Activated CD4-positive, alpha-beta T cell treated with anti-CD3 and anti-CD28 coated beads for 48 hours (primary cell): Measurements from ENCODE around the gene EIF4ENIF1.
"Not testable (repeated sequence)": the region's sequence is repeated elsewhere in the genome, so short reads cannot be mapped to it uniquely, and the experiment has no call there.

Experiments used
- DNase-seq: peaks from one replicate; pipeline ENCODE4 v3.0.0-alpha.2; 2020

Gene EIF4ENIF1

GRCh38 chr22:31491218-31491962 lies 1.7 kb upstream of the EIF4ENIF1 start:
- DNase-seq, result no peak

- DNase-seq, result peak; percentile 64
These were observed 869 bp upstream of the EIF4ENIF1 start for GRCh38 chr22:31490496-31490925.

DNA sequence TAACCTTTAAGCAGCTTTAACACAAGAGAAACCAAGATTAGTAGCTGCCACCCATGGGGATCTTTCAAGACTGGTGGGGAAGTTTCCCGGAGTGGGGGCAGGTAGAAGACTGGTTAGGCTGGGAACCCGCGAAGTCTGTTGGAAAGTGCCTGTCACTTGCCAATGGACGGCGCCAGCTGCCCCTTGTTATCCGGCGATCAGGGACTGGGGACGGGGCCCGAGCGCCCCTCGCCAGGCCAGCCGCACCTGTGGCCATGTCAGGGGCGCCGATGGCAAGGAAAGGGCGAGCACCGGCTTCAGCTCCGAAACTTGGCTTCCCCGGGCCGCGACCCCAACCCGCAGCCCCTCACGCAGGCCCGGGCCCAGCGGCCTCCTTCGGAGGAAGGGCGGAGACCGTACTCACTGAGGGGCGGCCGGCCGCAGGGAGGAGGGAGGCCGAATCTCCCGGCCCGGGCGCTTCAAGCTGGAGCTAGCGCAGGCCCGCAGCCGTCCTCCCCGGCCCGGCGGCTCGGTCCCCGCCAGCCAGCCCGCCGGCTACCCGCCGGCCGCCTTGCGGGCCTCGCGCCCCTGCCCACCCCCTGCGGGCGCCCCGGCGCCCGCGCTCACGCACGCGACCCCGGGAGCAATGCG lies 539 bp downstream of the EIF4ENIF1 start:
- DNase-seq, result peak; percentile 37

- no peak for DNase-seq
These were observed 1.2 kb downstream of the EIF4ENIF1 start for GRCh38 chr22:31488346-31488883.

- DNase-seq, result no peak
These were observed 2.7 kb downstream of the EIF4ENIF1 start for GRCh38 chr22:31486951-31487350.

DNA sequence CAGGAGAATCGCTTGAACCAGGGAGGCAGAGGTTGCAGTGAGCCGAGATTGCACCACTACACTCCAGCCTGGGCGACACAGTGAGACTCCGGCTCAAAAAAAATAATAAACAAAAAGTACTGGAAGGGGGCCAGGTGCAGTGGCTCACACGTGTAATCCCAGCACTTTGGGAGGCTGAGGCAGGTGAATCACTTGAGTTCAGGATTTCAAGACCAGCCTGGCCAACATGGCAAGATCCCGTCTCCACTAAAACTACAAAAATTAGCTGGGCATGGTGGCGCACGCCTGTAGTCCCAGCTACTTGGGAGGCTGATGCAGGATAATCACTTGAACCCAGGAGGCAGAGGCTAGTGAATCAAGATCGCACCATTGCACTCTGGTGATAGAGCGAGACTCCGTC lies 3.3 kb downstream of the EIF4ENIF1 start:
- not testable (repeated sequence) for DNase-seq

DNA sequence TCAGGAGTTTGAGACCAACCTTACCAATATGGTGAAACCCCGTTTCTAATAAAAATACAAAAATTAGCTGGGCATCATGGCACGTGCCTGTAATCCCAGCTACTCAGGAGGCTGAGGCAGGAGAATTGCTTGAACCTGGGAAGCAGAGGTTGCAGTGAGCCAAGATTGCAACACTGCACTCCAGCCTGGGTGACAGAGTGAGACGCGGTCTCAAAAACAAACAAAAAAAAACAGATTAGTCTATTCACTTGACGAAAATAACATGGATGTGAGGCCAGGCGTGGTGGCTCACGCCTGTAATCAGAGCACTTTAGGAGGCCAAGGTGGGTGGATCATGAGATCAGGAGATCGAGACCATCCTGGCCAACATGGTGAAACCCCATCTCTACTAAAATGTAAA lies 7.2 kb downstream of the EIF4ENIF1 start:
- not testable (repeated sequence) for DNase-seq

GRCh38 chr22:31481129-31481528 lies 8.5 kb downstream of the EIF4ENIF1 start:
- no peak for DNase-seq

GRCh38 chr22:31477329-31477728 lies 12.3 kb downstream of the EIF4ENIF1 start:
- DNase-seq, result no peak

DNA sequence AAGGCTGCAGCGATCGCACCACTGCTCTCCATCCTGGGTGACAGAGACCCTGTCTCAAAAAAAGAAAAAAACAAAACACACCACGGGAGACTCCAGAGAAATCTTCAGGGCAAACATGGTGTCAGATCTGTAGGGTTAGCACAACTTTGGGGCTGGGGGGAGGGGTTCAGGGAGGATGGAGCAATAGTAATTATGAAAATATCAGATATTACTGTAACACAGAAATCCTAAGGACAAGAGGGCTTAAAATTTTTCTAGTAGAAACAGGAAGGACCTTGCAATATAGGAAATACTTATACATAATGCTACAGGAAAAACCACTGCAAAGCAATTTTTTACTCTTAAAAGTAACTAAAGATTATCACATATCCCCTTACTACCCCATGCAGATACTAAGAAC lies 13.8 kb downstream of the EIF4ENIF1 start:
- DNase-seq, result no peak

DNA sequence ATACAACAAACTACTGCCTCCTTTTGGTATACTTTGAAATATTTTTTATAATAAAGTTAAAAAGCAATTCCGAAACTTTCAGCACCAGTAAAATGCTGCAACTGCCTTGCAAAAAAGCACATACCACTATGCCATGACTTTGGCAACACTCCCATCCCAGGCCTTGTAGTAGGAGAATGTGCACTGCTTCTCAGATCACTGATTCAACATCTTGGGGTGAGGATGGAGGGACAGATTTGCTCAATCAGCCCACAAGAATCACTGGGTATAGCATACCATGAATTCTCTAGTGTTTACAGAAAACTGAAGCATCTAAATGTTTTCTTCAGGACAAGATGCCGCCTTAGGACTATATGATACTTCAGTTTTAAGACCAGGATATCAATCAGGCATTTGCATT lies 14.9 kb downstream of the EIF4ENIF1 start:
- DNase-seq, result no peak

GRCh38 chr22:31465307-31465706 lies 24.3 kb downstream of the EIF4ENIF1 start:
- no peak for DNase-seq

- DNase-seq, result no peak
These were observed 27.9 kb downstream of the EIF4ENIF1 start for GRCh38 chr22:31461699-31462098.

DNA sequence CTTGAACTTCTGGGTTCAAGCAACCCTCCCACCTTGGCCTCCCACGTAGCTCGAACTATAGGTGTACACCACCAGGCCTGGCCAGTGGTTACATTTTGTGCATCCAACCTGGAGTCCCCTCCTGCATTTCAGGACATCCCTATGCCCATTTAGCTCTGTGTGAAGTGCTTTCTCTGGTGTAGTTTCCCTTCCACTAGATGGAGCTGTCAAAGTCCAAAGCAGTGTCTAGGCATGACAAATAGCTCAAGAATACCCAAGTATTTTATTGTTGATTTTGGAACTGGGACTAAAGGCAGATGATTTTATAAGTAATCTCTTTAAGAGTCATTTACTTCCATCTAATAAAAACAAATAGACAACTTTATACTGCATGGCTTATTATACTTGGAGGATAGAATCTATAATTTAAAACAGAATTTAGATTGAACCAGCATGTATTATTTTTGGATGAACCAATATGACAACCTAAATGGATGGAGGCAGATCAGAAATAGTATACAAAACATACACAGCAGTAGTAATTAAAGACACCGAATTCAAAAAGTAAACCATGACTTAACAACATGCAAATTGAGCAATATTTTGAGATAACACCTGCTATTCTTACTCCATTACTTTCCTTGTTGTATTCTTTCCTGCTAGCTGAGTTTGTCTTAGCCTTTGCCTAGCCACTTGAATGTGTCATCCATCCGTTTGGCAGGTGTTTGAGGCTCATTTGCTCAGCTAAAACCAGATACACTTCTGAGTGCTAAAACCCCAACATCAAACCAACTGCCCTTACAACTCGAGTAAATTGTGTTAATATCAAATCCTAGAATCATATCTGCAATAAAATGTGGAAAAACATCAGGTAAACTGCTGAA lies 37.7 kb downstream of the EIF4ENIF1 start:
- DNase-seq, result no peak

DNA sequence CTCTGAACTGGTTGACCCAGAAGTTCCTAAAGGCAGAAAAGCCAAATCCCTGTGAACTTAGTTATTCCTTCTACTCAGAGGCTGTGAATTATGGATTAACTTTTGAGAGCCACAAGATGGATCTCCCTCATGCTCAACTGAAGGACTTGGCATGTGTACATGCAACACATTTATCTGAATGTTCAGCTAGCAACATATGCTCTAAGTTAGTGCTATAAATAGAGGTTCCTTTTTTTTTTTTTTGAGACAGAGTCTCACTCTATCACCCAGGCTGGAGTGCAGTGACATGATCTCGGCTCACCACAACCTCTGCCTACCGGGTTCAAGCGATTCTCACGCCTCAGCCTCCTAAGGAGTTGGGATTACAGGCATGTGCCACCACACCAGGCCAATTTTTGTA lies 40.1 kb downstream of the EIF4ENIF1 start:
- DNase-seq, result no peak

- DNase-seq, result no peak
These were observed 41.3 kb downstream of the EIF4ENIF1 start for GRCh38 chr22:31448382-31448781.

DNA sequence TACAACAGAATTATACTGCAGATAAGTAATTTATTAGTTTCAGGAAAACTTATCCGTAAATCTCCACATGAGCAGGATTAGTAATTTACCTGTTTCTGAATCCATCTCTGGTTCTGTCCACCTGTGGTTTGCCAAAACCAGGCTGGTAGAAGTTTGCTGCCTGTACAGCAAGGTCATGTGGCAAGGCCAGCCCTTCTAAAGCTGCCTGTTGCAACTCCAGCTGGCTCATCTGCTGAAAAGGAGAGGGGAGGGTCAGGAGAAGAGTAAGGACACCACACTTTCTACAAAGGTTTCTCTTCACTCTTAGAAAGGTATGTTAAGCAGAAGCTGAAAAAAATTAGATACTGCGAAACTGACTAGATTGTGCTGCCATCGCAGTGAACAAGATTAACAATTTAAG lies 42.3 kb downstream of the EIF4ENIF1 start:
- DNase-seq, result no peak

GRCh38 chr22:31446767-31447166 lies 42.9 kb downstream of the EIF4ENIF1 start:
- DNase-seq, result no peak

DNA sequence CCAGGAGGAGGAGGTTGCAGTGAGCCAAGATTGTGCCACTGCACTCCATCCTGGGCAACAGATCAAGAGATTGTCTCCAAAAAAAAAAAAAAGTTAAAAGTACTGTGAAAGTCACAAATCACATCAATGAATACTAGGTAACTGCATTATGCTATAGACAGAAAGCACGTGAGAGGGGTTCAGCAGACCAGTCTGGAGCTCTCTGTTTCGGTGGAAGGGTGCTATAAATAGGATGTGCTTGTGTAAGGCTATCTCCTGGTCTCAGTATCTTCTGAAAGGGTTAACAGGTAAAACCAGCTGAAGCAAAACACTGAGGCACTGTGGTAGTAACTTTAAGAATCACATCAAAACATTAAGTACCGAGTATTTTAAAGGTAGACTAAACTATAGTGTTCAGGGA lies 43.4 kb downstream of the EIF4ENIF1 start:
- no peak for DNase-seq

GRCh38 chr22:31445642-31446041 lies 44.0 kb downstream of the EIF4ENIF1 start:
- DNase-seq, result no peak

DNA sequence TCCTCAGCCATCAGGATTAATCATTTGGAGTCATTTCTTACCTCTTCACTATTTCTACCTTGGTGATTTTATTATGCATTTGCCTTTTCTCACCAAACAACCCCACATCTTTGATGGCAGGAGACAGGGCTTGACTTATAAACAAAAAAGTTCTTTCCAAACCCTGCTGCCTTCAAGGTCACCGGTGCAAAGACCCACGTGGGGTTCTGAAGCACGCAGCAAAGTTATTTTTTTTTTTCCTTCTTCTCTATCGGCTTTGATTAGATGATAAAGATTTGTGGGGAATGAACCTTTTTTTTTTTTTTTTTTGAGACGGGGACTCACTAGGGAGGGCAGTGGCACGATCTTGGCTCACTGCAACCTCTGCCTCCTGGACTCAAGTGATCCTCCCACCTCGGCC lies 46.1 kb downstream of the EIF4ENIF1 start:
- DNase-seq, result no peak

- no peak for DNase-seq
These were observed 46.7 kb downstream of the EIF4ENIF1 start for GRCh38 chr22:31442768-31443489.

- no peak for DNase-seq
These were observed 48.0 kb downstream of the EIF4ENIF1 start for GRCh38 chr22:31441652-31442051.
